Measurements from ENCODE around the gene SH2B2.
"Not testable (repeated sequence)": the region's sequence is repeated elsewhere in the genome, so short reads cannot be mapped to it uniquely, and the experiment has no call there.

SH2B2 gene

DNA sequence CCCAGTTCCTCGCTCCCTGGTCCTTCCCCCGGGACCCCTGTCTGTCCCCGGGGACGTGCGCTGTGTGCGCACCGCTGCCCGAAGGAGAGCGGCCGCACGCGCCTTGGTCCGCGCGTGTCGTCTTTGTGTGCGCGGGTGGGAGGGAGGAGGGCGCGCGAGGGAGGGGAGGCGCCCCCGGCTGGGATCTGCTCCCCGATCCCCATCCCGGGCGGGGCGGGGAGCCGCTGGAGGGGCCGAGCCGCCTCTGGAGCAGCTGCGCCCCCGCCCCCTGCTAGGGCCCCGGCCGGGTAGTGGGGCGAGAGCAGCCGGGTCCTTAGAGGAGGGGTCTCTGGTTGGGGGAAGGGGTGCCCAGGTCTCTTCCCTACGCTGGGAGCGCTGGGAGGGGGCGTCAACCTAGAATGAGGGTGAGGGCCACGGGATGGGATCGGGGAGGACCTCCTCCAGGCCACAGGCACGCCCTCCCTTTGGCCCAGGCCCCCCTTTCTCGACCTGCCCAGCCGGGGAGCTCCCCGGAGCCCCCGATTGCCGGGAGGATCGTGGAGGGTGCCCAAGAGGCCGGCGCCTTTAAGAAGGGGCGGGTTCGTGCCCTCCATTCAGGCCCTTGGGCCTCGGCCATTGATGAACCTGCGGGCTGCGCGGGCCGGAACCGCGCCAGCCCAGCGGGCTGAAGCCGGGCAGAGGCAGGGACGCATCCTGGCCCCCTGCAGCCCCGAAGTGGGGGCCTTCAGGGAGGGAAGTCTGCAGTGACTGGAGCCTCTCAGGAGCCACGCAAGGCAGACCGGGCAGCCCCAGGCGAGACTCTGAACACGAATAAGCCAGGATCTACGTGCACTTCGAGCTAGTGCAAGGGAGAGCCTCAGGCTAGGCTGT lies 678 bp downstream of the SH2B2 start:
- no peak for DNase-seq (ENCODE audit: low read depth, low spot score)

DNA sequence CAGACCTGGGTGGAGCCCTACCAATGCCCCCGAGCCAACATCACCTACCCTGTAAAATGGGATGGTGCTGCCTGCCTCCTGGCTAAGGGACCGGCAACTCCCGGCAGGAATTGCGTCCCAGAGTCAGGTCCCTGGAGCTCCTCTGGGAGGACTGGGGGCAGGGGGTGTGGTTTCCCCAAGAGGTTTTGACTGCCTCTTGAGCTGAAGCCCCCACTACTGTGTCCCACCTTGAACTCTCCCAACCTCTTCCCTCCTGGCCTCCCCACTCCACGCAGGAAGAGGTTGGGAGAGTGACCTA lies 1.3 kb downstream of the SH2B2 start:
- DNase-seq (ENCODE audit: low read depth, low spot score): no peak

DNA sequence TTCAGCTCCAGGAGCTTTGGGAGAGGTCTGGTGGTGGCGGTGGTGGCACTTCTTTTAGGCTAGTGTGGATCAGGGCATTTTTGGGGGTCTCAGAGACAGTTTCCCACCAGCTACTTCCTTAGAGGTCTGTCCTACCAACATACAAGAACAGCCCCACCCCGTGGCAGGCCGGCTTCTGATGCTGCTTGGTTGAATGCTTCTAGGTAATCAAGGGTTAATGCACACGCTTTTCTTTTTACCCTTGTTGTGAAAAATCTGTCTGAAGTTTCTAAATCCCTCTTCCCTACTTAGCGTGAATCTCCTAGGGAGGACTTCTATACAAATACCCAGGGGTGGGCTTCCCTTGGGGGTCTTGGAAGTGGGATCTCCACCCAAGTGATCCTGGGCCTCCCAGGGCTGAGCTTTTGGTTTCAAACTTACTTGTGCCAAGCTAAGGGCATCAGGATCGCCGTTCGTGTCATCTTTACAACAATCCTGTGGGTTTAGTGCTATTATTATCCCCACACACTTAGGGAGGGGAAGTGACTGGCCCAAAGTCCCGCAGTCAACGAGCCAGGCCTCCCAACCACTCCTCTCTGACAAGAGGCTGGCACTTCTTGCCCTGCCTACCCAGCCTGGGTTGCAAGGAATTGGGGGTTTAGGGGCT lies 1.7 kb downstream of the SH2B2 start:
- no peak for DNase-seq (ENCODE audit: low read depth, low spot score)

- no peak for DNase-seq (ENCODE audit: low read depth, low spot score)
Measured at GRCh38 chr7:102289057-102289456, 2.4 kb downstream of the SH2B2 start.

GRCh38 chr7:102291056-102291915 lies 4.6 kb downstream of the SH2B2 start:
- DNase-seq (ENCODE audit: low read depth, low spot score): no peak

- no peak for DNase-seq (ENCODE audit: low read depth, low spot score)
Measured at GRCh38 chr7:102291916-102292267, 5.2 kb downstream of the SH2B2 start.

DNA sequence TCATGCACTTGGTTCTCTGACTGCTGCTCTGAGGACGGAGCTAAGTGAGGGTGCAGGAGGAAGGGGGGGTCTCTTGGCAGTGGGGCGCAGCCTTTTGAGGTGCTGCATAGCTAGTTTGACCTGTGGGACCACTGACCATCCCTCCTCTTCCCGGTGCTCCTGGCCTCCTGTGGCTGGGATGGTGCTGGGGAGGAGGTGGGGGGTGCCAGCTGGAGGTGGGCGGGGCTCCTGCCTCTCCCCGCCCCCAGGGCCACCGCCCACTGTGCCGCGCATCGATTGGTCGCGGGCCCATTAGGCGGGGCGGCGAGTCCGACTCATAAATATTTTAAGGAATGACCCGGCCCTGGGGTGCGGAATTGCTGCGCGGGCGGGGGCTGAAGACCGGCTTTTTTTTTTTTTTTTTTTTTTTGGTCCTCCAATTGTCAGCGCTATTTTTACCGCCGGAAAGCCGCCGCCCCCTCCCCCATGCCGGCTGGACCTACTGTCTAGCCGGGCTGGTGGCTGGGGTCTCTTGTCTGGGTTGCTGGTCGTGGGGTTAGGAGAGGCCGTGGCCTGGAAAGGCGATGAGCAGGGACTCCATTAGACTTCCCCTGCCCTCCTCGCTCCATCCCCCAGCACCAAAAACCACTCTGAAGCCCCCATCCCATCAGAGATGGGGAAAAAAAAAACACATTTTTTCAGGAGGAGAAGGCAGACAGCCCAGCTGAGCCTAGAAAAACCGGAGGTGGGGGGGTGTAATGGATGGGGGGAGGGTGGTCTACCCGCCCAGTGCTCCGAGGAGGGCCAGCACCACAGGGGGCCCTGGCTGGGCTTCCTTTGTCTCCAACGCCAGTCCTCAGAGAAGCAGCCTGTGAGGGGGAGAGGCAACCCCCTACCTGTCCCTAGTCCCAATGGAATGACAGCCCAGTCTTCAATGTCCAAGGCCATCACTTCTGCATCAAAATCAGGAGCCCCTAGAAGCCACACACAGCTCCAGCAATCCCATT lies 6.4 kb downstream of the SH2B2 start:
- DNase-seq (ENCODE audit: low read depth, low spot score): no peak

DNA sequence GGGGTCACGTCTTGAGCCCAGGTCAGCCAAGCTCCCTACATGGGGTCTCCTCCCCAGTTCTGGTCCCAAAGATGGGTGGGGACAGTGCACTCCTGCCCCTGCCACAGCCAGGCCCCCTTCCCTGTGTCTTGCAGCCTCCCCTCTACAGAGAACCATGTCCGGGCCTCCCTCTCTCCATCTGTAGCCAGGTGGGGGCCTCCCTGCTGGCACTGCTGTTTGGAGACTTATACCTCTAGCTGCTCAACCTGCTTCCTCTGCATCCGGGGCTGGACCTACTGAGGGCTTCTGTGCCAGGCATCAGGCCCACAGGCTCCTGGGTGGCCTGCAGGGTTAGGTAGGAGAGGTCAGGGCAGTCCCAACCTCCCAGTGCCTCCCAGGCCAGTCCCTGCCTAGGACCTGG lies 7.9 kb downstream of the SH2B2 start:
- DNase-seq (ENCODE audit: low read depth, low spot score): no peak

GRCh38 chr7:102295346-102296178 lies 8.9 kb downstream of the SH2B2 start:
- no peak for DNase-seq (ENCODE audit: low read depth, low spot score)

- DNase-seq (ENCODE audit: low read depth, low spot score): no peak
Measured at GRCh38 chr7:102296179-102296438, 9.4 kb downstream of the SH2B2 start.

GRCh38 chr7:102296514-102296913 lies 9.8 kb downstream of the SH2B2 start:
- DNase-seq (ENCODE audit: low read depth, low spot score): no peak

- no peak for DNase-seq (ENCODE audit: low read depth, low spot score)
Measured at GRCh38 chr7:102297487-102298218, 11.0 kb downstream of the SH2B2 start.

GRCh38 chr7:102300643-102301221 lies 14.1 kb downstream of the SH2B2 start:
- no peak for DNase-seq (ENCODE audit: low read depth, low spot score)

DNA sequence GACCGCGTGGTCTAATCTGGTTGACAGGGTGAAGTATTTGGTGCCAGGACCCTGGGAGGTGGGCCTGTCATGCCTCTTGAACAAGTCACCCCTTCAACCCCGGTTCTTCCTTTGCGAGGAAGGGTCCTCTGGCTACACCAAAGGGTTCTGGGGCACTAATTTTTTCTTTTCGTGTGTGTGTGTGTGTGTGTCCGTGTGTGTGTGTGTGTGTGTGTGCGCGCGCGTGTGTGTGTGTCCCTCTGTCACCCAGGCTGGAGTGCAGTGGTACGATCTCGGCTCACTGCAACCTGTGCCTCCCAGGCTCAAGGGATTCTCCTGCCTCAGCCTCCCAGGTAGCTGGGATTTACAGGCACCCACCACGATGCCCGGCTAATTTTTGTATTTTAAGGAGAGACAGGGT lies 14.7 kb downstream of the SH2B2 start:
- DNase-seq (ENCODE audit: low read depth, low spot score): not testable (repeated sequence)

GRCh38 chr7:102302025-102302424 lies 15.4 kb downstream of the SH2B2 start:
- no peak for DNase-seq (ENCODE audit: low read depth, low spot score)

DNA sequence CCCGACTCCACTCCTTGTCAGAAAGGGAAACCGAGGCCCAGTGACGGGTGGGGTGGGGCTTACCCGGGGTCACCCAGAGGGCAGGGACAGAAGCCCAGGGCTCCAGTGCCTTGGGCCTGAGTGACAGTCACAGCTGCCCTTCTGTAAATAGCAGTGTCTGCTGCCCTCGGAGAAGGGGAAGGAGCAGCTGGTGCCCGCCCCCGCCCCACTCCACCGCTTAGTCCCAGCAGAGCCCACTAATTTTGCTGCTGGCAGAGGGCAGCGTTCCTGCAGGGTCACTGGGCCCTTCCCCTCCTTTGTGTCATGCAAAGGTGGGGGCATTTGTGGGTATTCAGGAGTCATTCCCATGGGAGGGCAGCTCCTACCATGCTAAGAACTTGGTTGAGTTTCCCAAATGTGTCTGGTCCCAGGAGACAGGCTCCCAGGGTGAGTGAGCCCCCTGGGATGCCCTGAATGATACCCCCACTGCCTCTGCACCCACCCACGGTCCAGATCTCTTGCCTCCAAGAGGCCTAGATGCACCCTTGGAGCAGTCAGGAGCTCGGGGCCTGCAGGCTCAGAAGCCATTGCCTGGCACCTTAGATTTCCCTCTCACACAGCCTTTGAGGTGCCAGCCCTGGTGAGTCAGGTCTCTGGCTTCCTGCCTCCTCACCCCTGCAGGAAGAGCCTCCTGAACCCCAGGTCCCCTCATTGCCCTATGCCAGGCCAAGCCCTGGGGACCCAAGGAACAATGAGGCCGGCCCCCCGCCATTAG lies 17.2 kb downstream of the SH2B2 start:
- no peak for DNase-seq (ENCODE audit: low read depth, low spot score)

DNA sequence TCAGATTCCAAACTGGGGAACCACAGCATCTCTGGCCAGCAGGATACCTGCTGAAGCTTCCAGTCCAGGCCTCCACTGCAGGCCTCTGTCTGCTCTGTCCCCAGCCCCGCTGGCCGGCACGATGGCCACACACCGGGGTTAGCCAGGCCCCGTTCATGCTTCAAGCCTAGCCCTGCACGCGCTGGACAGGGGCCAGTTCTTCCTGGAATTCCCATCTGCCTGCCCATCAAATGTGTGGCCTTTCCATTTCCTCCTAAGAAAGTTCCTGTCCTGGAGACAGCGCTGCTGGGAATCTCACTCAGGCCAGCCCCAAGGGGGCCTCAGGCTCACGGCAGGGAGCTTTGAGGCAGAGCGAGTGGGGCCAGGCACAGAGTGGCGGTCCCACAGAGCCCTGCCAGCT lies 18.0 kb downstream of the SH2B2 start:
- DNase-seq (ENCODE audit: low read depth, low spot score): no peak

GRCh38 chr7:102305414-102306268 lies 19.0 kb downstream of the SH2B2 start:
- no peak for DNase-seq (ENCODE audit: low read depth, low spot score)
